Measurements from ENCODE around the gene ADAMTS6. TPM values are rescaled to one million over a fixed set of nuclear protein-coding genes. Genes with fewer than 3 reads are reported as not detected.

Gene ADAMTS6
- total RNA-seq, 4 donors from 2014 or later, result 2.9 to 16.5 (median 7.3) TPM

DNA sequence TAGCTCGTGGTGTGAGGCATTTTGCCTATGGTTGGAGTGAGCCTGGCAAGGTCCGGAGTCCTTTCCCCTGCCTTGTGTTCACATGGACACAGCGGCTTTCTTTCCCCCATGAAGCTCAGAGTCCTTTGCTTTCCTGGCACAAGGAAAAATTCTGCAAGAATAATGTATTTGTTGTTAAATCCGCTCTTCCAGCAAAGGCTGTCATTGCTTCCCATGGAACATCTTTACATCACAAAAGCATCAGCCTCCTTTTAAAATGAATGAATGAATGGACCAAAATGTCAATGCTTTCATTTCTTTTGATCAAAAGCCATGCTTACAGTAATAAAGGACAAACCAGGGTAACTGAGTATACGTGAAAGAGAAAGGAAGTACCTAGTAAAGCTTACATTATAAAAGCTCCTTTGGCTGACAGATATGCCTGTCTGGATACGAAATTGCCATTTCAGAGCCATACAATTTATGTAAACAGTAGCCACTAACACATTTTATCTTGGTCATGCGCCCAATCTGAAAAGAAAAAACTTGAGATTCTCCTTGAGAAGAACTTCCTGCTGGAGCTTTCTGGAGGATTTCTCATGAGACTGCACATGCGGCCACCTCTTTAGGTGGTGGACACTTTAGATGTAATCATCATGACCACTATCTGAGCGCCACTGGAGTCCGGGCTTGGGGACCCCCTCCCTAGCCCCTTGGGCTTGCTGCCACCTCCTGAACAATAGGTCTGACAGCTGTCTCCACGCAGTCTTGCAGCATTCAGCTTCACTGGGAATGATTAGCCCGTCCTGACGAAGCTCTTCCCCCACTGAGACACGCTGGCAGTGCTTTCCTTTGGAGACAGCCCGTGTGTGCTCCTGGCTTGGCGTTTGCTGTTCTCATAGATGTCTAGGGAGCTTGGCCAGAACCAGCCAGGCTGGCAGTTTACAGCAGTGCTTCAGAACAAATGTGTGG is 355.9 kb downstream of the ADAMTS6 start:
- Histone ChIP-seq H3K4me1 (peaks cover 0 to 13% (median 0%) of the 10 kb centered on the region in 4 donors), H3K4me3 (no peak overlapping the region), H3K27me3 (no peaks in the 10 kb centered on the region), H3K27ac (no peak overlapping the region), H3K9me3 (no peaks in the 10 kb centered on the region), H3K36me3 (no peaks in the 10 kb centered on the region)
- DNase-seq (ENCODE audit: low spot score in 2 of 2), result no peak
- WGBS, 2 donors, result 61 to 62% methylated on average over 16 of the region's 16 CpGs
- no peak for TF ChIP-seq EP300 (IDR thresholded peaks at IDR 0.05)
- TF ChIP-seq, protein P1, sequence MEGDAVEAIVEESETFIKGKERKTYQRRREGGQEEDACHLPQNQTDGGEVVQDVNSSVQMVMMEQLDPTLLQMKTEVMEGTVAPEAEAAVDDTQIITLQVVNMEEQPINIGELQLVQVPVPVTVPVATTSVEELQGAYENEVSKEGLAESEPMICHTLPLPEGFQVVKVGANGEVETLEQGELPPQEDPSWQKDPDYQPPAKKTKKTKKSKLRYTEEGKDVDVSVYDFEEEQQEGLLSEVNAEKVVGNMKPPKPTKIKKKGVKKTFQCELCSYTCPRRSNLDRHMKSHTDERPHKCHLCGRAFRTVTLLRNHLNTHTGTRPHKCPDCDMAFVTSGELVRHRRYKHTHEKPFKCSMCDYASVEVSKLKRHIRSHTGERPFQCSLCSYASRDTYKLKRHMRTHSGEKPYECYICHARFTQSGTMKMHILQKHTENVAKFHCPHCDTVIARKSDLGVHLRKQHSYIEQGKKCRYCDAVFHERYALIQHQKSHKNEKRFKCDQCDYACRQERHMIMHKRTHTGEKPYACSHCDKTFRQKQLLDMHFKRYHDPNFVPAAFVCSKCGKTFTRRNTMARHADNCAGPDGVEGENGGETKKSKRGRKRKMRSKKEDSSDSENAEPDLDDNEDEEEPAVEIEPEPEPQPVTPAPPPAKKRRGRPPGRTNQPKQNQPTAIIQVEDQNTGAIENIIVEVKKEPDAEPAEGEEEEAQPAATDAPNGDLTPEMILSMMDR (IDR thresholded peaks at IDR 0.05), result no peak
- TF ChIP-seq POLR2A (IDR thresholded peaks at IDR 0.05), result no peak

DNA sequence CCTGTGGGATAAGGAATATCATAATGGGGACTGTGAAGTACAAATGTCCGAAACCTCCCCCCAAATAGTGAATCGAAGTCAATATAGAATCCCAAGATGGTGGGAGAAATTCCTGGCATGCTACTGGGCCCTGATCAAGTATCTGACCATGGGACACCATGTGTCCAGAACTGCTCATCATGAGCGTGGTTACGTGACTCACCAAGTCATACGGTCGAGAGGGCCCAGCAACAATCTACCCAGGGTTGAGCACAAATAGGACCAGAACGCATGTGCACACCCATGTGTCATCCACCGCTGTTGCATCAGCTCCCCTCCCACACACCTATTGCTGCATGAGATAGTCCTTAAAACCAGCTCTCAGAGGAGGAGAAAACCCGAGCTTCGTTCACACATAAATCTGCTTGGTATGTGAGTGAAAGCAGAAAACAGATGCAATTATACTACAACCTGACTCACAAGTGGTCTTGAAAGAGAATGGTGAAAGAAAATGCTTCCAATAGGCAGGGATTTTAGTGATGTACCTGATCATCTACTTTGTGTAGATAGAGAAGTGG is 359.8 kb downstream of the ADAMTS6 start:
- no peak overlapping the region for H3K4me3 ChIP-seq
- 97% methylated on average over 10 of the region's 10 CpGs for WGBS, 2 donors
- H3K9me3 ChIP-seq, result peaks cover 0 to 9% (median 1%) of the 10 kb centered on the region in 4 donors
- DNase-seq (ENCODE audit: low spot score in 2 of 2), result no peak
- no peaks in the 10 kb centered on the region for H3K36me3 ChIP-seq
- TF ChIP-seq EP300 (IDR thresholded peaks at IDR 0.05) (no peak), POLR2A (IDR thresholded peaks at IDR 0.05) (no peak)
- TF ChIP-seq, protein P1 (IDR thresholded peaks at IDR 0.05), result no peak
- no peaks in the 10 kb centered on the region for H3K27me3 ChIP-seq
- H3K4me1 ChIP-seq, result peaks cover 0 to 7% (median 0%) of the 10 kb centered on the region in 4 donors
- no peak overlapping the region for H3K27ac ChIP-seq

DNA sequence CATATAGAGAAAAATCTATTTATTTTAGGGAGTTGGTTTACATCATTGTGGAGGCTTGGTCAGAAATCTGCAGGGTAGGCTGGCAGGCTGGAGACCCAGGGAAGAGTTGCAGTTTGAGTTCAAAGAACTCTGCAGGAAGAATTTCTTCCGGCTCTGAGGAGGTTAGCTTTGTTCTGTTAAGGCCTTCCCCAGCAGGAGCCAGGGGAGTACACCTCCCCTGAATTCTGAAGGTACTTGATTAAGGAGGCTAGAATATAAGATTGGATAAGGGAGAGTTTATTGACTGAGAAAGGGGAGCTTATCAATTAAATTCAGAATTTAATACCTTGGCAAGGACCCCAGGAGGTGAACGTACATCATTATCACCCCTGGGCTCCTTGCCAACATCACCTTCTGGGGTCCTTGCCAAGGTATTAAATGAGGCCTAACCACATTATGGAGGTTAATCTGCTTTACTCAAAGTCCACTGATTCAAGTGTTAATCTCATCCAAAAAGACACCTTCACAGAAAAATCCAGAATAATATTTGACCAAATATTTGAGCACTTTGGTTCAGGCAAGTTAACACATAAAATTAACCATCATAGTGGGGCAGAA is 361.3 kb downstream of the ADAMTS6 start:
- 46 to 50% methylated on average over 2 of the region's 2 CpGs for WGBS, 2 donors
- DNase-seq (ENCODE audit: low spot score in 2 of 2), result no peak

DNA sequence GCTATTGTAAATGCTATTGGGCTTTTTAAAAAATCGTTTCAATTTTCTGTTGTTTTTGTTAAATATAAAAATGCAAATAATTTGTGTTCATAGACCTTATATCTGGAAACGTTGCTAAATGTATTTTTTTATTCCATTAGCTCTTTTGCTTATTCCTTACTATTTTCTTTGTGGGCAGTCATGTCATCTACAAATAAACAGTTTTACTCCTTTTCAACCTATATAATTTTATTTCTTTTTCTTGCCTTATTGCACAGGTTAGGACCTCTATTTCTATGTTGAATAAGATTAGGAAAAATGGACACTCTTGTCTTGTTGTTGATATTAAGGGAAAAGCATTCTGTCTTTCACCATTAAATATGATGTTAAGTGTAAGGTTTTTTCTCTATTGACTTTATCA is 364.2 kb downstream of the ADAMTS6 start:
- Histone ChIP-seq H3K4me3 (no peak overlapping the region), H3K9me3 (peaks cover 0 to 9% (median 1%) of the 10 kb centered on the region in 4 donors), H3K4me1 (no peaks in the 10 kb centered on the region), H3K27ac (no peak overlapping the region), H3K27me3 (no peaks in the 10 kb centered on the region), H3K36me3 (no peaks in the 10 kb centered on the region)
- no peak for TF ChIP-seq POLR2A (IDR thresholded peaks at IDR 0.05)
- TF ChIP-seq, protein P1 (IDR thresholded peaks at IDR 0.05), result no peak
- TF ChIP-seq EP300 (IDR thresholded peaks at IDR 0.05), result no peak
- WGBS, 2 donors, result 84 to 93% methylated on average over 2 of the region's 2 CpGs
- DNase-seq (ENCODE audit: low spot score in 2 of 2), result no peak

More for the DNA sequence above, 361.3 kb downstream of the ADAMTS6 start:
- H3K27me3 ChIP-seq, result no peaks in the 10 kb centered on the region
- H3K4me1 ChIP-seq, result no peaks in the 10 kb centered on the region
- no peaks in the 10 kb centered on the region for H3K36me3 ChIP-seq
- TF ChIP-seq POLR2A (IDR thresholded peaks at IDR 0.05) (no peak), EP300 (IDR thresholded peaks at IDR 0.05) (no peak)
- TF ChIP-seq, protein P1 (IDR thresholded peaks at IDR 0.05), result no peak
- H3K27ac ChIP-seq, result no peak overlapping the region
- H3K4me3 ChIP-seq, result no peak overlapping the region
- H3K9me3 ChIP-seq, result peaks cover 0 to 9% (median 1%) of the 10 kb centered on the region in 4 donors

Measured in tibial nerve (tissue), 4 donors.